GM19372 (cell line): ENCODE measurements around the gene INO80.

Experiments
- ATAC-seq: cut with Tn5 transposase; IDR thresholded peaks from one replicate; pipeline ENCODE4 v1.9.1; 2021; ENCODE audit warnings: mild to moderate bottlenecking, low read depth, moderate library complexity; ENCODE audit not compliant: unreplicated experiment

INO80 gene

GRCh38 chr15:40933517-40933902, 182.6 kb downstream of the INO80 start:
- ATAC-seq: no peak

- ATAC-seq: no peak
These were observed 183.2 kb downstream of the INO80 start for GRCh38 chr15:40932649-40933516.

- no peak for ATAC-seq
These were observed 183.9 kb downstream of the INO80 start for GRCh38 chr15:40932156-40932555.

GRCh38 chr15:40931300-40932142, 184.6 kb downstream of the INO80 start:
- no peak for ATAC-seq

- no peak for ATAC-seq
These were observed 185.4 kb downstream of the INO80 start for GRCh38 chr15:40930430-40931299.

- ATAC-seq: no peak
These were observed 186.2 kb downstream of the INO80 start for GRCh38 chr15:40929660-40930429.
